HG03064 (cell line): ENCODE data around the gene CD96.

Source experiments
- ATAC-seq: cut with Tn5 transposase; IDR thresholded peaks from one replicate; pipeline ENCODE4 v1.9.1; 2021; ENCODE audit warnings: low read depth; ENCODE audit not compliant: unreplicated experiment

Gene CD96

GRCh38 chr3:111701292-111701906 is 159.4 kb downstream of the CD96 start:
- ATAC-seq, result no peak
